ENCODE measurements around the gene AGTPBP1.

The AGTPBP1 gene

DNA sequence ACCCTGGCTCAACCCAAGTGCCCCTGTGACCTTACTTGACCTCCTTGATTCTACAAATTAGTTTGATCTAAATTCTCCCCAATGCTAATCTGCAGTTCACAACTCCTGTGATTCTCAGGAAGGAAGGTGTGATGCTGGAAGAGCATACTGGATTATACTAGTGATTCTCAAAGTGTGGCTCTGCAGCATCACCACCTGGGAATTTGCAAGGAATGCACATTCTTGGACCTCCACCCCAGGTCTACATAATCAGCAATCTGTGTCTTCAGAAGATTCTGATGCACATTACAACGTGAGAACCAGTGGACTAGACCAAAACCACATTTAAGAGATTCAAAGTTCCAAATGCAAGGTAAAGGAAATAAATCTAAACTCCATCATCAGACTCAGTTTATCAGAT lies 198.6 kb downstream of the AGTPBP1 start:
- no peak for DNase-seq (ENCODE audit: low read depth in 2 of 2)

DNA sequence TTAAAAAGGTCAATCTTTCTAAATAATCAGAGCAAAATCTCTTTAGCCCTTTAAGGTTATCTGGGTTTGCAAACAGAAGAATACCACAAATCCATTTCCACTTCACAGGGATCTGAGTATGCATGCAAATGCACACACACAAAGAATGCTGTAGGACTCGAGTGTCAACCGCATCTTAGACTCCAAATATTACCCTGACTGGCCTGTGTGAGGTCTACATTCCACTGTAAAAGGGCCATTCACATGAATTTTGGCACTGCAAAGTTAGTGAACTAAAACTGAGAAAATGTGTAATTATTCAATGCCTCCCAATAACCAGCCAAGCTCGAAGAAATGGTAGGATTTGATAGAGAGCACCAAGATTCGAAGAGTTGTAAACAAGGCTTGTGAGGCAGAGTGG lies 199.9 kb downstream of the AGTPBP1 start:
- DNase-seq (ENCODE audit: low read depth in 2 of 2): no peak

DNA sequence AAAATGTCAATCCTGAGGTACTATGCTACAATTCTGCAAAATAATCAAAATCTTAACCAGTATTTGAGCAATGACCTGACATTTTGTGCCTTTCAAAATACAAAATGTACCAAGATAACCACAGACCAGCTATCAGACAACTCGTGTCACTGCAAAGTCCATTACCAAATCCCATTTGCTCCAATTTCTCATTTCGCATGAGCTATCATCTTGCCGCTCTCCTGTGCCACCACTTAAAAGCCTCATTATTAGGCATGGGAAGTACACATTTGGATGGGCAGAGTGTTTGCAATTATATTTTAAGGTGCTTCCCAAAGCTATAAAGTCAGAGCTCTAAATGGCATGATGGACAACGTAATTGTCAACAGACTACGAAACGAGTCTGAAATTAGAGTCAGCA lies 205.2 kb downstream of the AGTPBP1 start:
- DNase-seq (ENCODE audit: low read depth in 2 of 2): no peak

DNA sequence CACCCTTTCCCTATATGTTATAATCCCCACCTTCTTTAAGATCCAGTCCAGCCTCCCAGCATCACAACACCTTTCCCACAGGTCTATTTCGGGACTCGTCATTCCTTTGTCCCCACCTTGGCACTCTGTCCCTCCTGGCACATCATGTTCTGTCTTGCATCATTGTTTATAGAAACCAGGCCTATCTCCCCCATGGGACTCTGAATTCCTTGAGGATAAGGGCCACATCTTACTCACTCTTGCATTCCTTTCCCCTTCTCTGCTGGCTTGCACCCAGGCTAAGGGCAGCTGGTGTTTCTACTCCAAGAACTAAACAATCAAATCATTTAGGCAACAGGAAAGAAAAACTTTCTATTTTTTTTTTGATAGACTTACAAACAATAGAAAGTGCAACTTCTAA lies 205.7 kb downstream of the AGTPBP1 start:
- no peak for DNase-seq (ENCODE audit: low read depth in 2 of 2)

DNA sequence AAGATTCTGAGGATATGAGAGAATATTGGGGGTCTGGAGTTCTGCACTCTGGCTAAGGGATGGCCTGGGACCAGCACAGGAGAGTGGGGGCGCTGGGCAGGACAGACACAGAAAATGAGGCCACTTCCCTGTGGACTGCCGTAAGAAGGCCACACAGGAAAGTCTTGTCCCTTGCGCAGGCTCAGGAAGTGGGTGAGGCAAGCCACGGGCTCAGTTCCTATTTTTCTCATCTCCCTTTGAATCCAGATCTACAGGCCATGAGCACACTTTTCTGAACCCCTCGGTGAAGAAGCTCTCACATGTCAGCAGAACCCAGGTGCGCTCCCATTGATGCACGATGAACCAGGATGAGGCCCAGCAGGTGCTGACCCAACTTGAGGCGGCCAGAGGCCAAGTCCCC lies 207.4 kb downstream of the AGTPBP1 start:
- no peak for DNase-seq (ENCODE audit: low read depth in 2 of 2)

DNA sequence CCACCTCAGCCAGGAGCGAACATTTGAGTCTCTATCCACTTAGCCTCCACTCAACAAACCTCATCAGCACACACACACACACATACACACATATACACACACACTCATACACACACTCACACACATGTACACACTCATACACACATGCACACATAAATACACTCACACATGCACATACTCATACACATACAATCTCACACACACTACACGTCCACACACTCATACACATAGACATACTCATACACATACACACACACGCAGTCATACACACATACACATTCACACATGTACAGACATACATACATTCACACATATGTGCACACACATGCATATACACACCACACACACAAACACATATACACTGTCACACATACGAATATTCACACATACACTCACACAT lies 208.2 kb downstream of the AGTPBP1 start:
- DNase-seq (ENCODE audit: low read depth in 2 of 2): no peak

DNA sequence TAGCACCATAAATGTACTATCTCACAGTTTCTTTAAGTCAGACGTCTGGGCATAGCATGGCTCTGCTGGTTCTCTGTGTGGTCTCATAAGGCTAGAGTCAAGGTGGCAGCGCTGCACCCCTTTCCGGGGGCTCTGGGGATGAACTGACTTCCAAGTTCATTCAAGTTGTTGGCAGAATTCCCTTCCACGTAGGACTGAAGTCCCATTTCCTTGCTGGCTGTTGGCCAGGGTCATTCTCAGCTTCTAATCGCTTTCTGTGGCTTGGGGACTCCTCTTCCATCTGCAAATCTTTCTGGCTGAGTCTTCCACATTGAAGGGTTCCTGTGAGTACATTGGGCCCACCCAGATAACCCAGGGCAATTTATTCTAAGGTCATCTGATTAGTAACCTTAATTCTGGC lies 211.0 kb downstream of the AGTPBP1 start:
- DNase-seq (ENCODE audit: low read depth in 2 of 2): no peak

DNA sequence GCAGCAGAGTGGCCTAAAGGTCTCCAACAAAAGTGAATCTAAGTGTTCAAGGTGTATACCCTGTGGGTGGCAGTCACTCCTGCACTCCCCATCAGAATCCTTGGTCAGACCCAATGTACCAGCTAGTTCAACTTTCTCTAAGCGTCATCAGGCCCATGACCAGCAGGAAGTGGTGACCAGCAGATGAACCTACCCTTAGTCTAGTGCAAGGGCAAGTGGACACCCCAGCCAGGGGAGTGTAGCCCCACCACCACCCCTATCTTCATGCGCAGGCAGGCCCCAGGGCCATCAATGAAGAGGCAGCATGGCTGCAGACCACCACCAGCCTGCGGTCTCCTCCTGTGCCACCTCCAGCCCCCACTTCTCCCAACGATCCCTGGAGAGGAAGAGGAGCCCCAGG lies 213.1 kb downstream of the AGTPBP1 start:
- DNase-seq (ENCODE audit: low read depth in 2 of 2): no peak

DNA sequence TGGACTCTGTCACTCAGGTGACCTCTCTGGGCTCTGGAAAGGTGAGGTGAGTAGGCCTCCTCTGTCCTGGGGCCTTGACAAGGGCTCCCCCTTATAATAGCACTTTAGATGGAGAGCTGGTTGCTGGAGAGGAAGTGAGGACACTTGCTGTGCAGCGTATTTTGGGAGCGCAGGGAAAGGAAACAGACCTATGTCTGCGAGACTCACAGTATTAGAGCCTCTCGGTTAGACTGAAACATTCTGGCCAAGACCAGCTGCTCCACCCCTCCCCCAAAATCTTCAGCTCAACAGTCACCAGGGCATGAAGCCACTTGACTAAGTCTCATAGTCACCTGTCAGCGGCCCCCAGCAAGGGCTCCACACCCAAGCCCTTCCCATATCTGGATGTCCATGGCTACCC lies 213.6 kb downstream of the AGTPBP1 start:
- DNase-seq (ENCODE audit: low read depth in 2 of 2): no peak

DNA sequence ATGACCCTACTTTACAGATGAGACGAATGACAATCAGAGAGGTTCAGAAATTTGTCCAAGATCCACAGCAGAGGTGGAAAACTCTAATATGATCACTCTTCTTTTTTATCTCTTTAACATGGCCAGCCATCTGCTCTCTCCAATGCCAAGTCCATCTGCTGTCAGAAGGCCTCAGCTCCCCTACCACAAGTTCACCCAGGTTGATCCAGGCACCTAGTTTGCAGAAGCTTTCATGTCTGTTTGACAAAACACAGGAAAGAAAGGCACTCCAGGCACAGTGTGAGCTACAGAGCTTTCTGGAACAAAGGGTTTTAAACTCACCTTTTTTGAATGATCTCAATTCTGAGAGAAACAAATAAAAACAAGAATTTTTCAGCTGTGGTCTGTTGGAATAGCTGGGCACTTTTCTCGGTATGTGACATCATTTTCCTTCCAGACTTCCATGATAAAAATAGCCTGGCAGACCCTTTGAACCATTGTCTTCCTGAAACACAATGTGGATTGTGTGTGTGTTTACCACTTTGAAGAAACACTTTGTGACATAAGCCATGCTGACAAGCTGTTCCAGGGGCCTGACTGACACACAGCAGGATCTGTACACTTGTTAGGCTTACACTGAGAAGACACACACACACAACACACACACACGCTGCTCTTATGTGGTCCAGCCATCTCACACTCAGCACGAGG lies 214.3 kb downstream of the AGTPBP1 start:
- DNase-seq (ENCODE audit: low read depth in 2 of 2): no peak

DNA sequence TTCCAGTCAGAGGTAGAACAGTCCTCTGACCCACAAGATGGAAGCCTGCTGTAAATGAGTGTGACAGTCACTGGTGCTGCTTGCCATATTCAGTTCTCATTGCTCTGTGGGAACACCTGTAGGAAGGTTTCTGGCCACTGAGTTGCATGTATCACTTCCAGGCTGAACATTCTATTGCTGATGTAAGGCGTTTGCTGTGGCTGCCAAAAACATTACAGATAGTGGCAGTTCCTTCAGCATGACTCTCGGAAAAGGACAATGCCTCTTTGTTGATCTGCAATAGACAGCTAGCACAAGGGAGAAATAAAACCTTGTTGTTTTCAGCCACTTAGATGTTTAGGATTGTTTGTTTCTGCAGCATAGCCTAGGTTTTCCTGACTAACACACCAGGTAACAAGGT lies 217.2 kb downstream of the AGTPBP1 start:
- no peak for DNase-seq (ENCODE audit: low read depth in 2 of 2)

DNA sequence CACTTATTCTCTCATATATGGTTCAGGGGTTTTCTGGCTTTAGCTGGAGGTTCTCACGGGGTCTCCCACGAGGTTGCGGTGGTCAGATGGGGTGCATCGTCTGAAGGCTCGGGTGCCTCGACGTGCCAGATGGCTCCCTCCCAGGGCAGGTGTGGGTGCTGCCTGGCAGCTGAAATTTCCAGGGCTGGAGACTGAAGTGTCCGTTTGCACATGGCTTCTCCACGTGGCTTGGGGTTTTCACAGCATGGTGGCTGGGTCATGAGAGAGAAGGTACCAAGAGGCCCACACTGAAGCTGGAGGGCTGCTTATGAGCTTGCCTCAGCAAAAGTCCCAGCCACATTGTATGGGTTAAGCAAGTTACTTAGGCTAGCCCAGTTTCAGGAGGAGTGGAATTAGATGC lies 218.6 kb downstream of the AGTPBP1 start:
- no peak for DNase-seq (ENCODE audit: low read depth in 2 of 2)

DNA sequence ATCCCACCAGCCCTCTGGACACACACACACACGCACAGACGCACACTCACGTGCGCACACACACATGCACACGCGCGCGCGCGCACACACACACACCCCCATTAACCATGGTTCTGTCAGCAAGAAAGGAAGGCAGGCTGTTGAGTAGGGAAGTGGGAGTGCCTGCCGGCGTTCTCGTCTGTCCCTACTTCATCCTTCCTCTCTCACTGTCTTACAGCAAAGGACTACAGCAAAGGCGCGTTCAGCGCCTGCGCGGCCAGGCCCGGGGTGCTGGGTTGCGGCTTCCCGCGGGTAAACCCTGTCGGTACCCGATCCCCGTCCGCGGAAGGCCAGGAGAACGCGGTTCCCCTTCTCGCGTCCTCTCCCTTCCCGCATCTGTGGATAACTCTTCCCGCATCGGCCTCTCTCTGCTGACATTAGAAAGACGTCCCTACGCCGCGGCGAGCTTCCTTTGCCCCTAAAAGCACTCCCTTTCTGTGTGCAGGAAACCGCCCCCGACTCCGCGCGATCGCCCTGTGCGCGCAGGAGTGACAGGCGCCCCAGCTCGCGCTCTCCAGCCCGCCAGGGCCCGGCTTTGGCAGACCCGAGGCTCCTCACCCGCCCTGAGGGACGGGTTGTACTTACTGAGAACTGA lies 219.2 kb downstream of the AGTPBP1 start:
- DNase-seq (ENCODE audit: low read depth in 2 of 2): peak; percentile 7 to 10

DNA sequence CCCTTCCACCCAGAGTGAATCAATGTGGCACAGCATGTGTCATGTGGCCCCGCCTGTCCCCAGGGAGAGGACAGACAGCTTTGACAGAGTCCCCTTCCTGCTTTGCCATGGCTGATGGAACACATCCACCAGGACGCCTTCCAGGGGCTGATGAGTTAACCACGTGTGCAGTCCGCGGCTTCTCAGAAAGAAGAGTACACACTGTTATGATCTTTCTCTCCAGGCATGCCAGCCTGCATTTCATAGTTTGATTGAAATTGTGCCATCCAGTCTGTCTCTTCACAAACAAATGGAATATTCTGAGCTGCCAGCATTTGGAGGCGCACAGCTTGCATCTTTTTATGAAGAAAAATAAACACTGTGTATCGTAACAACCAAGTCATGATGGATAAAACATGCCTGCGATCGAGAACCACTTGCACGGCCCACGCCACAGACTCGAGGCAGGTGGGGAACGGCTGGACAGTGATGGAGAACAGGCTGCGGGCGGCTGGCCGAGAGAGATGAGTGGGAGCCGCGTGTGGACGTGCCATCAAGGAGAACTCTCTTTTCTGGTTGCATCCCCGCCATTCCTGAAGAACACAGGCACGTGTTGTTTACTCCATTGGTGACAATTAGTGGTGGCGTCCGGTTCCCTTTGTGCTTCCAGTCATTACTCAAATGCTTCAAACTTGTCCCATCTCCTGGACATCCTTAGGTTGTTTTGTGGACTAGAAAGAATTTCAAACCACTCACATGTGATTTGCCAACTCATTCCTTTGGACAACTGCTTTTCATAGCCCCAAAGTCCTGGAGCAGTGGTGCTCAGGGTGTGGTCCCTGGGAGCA lies 220.2 kb downstream of the AGTPBP1 start:
- no peak for DNase-seq (ENCODE audit: low read depth in 2 of 2)

DNA sequence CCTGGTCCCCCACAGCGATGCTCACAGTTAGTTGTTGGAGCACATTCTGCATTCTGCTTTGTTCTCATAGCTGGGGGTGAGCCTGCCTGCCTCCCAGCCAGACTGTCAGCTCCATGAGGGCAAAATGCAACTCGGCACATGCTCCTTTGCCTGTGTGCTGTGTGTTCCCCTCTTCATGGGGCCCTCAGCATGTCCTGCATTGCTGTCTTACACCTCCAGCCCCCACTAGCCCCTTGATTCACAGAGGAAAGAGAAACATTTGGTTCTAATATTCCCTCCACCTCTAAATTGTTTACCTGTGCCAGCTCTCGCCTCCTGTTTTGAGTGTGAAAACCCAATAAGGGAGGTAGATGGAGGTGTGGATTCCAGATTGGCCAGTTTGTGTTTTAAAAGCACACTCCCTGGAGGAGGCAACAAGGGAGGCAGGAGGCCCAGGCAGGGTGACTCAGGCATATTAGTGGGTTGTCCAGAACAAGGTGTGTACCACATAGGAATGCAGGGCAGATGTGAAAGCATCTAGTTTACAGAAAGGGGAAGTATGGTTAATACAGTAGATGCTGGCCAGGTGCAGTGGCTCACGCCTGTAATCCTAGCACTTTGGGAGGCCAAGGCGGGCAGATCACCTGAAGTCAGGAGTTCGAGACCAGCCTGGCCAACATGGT lies 224.6 kb downstream of the AGTPBP1 start:
- no peak for DNase-seq (ENCODE audit: low read depth in 2 of 2)

DNA sequence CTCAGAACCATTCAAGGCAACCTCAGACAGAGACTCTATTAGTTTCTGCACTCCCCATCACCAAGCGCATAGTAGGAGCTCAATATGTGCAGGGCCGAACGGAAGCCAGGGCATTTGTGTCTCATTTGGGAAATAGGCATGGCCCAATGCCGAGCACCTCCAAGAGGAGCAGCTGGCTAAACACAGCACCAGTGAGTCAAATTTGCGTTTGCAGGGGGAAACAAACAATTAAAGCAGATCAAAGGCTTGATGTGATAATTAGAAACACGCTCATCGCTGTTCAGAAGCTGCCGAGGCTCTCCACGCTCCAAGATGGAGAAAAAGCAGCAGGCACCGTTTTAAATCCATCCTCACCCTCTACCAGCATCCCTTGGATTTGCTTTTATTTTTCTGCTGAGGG lies 225.3 kb downstream of the AGTPBP1 start:
- DNase-seq (ENCODE audit: low read depth in 2 of 2): no peak

DNA sequence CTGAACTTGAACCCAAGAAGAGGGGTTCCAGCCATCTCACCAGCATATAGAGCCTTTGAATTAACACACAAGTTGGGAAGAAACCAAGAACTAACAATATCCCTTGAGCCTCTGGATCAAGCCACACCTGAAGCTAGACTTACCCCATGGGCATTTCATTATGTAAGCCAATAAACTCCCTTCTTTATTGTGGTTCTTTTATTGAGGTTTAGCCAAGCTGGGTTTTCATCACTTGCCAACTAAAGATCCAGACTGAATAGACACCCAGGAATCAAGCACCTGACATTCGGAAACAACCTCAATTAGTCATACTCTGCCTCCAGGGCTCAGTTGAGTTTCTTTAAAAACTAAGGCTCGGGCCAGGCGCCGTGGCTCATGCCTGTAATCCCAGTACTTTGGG lies 226.7 kb downstream of the AGTPBP1 start:
- no peak for DNase-seq (ENCODE audit: low read depth in 2 of 2)

DNA sequence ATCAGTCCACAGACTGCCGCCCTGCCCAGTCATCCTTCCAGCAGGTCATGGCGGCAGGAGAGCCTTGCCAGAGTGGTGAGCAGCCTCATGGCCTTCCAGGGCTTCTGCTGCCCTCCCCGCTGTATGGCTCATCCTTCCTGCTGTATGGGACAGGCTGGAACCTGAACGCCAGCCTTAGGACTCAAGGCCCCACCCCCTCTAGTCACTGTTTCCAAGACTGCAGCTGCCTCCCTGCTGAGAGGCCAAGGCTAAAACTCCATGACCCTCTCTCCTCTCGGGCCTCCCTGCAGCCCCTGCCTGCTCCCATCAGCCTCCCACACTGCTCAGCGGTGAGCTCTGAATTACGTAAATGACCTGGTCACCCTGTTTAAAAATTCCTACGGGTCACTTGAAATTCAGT lies 227.5 kb downstream of the AGTPBP1 start:
- no peak for DNase-seq (ENCODE audit: low read depth in 2 of 2)

DNA sequence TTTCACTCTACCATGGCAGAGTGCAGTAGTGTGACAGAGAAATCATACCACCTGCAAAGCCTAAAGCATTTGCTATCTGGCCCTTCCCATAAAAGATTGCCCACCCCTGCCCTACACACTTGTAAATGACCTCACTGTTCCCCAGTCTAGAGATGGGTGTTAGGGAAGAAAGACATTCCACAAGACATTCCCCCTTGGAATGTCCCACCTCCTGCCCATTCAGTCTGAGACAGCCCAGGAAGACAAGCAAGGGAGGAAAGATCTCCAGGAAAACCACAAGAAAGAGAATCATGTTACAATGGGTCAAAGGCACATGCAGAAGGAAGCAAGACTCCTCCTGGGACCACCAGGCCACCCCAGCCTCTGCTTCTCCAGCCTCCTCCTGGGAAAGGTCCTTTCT lies 230.0 kb downstream of the AGTPBP1 start:
- DNase-seq (ENCODE audit: low read depth in 2 of 2): no peak

DNA sequence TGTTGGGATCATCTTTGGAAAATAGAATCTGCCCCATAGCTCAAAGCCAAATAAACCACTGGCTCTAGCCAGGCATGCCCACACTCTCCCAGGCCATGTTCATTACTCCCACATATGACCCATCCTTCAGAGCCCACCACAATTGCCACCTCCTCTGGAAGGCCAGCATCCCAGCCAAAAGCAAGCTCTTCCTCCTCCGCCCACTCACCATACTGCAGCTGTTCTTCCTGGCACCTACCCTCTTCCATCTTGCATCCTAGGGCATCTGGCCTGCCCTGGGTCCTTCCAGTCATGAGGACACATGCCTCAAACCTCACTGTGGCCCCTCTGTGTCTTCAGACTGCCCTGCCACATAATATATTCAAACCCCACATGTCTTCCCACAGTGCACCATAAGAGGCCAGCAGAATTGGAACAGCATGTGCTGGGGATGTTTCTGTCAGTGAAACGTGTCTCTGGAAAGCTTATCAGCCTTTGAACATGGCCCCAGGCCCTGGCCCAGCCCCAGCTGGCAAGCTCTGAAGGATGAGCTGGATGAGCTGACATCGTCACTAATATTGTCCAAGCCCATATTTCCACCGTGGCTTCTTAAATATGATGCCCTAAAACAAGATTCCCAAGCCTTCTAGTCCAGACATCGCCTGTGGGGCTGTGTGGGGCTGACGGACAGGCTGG lies 230.8 kb downstream of the AGTPBP1 start:
- DNase-seq (ENCODE audit: low read depth in 2 of 2): no peak

DNA sequence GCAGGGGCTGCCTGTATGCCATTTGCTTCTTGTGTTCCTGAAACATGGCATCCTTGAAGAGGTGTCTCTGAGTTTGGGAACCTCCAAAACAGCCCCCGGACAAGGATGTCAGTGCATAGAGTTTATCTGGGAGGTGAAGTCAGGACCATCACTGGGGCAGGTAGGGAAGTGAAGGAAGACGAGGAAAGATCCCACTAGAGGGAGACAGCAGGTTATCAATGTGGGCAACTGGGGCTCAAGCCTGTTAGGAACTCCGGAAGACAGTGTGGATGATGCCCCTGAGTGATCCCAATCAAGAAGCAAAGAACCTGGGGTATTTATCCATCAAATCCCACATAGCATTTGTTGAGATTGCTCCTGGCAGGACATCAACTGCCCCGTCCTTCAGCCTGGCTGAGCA lies 233.1 kb downstream of the AGTPBP1 start:
- no peak for DNase-seq (ENCODE audit: low read depth in 2 of 2)

DNA sequence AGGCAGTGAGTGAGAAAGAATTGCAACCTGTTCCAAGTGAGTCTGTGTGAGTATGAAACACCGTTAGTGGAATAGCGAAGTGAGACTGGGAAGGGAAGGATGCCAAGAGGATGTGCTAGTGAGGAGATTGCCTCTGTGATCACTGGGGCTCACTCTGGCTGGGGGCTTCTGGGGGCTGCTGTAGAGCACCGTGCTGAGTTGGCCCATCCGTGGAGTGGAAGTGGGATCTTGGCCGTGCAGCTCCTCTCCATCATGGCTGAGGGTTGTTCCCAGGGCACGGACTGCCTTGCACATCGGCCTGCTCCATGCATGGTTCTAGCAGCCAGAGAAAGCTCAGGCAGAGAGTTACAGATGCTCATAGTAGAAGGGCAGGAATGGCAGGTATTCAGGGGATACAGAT lies 236.1 kb downstream of the AGTPBP1 start:
- no peak for DNase-seq (ENCODE audit: low read depth in 2 of 2)
